ENCODE results near the gene BMF. TPM values are rescaled to one million over a fixed set of nuclear protein-coding genes. Genes with fewer than 3 reads are reported as not detected.

Gene BMF
- total and polyA plus RNA-seq, 2 donors (not counting 1 experiment from before 2014, with no cell fraction given), result 2.2 to 8.6 TPM

DNA sequence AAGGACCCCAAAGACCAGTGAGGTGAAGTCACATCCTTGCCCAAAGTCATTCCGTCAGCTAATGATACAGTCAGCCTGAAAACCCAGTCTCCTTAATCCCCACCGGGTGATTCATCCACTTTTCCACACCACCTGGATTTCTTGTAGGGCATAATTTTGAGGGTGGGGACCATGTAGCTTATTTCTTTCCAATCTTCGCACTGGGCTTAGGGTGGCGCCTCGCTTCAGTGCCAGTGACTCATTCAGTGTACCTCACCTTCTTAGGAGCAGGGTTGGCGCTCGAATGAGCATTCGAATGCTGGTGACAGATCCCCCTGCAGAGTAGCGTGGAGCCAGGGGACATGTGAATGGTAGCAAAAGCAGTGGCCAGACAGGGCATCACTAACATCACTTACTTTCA is 24.0 kb downstream of the BMF start:
- Histone ChIP-seq H3K4me2 (ENCODE audit: extremely low read depth, insufficient read depth, low read length) (no peak overlapping the region), H3K4me1 (ENCODE audit: control insufficient read depth, extremely low read depth, insufficient read depth, low read length) (peaks cover 20% of the 10 kb centered on the region), H3K9me3 (ENCODE audit: control insufficient read depth, insufficient read depth, low read depth, low read length) (no peaks in the 10 kb centered on the region), H3K79me2 (ENCODE audit: control insufficient read depth, insufficient read depth, low read length) (no peaks in the 10 kb centered on the region), H3K27ac (ENCODE audit: insufficient read depth, low read length) (no peak overlapping the region), H3K36me3 (ENCODE audit: control insufficient read depth, insufficient read depth, low read length) (no peaks in the 10 kb centered on the region), H3K27me3 (ENCODE audit: control insufficient read depth, insufficient read depth, low read length) (no peaks in the 10 kb centered on the region), H3K4me3 (replicated peaks in 1 of 4; ENCODE audit: control extremely low read depth in 1 of 4, insufficient read depth in 1 of 4, low read depth in 3 of 4, low read length in 4 of 4) (no peak overlapping the region), H3K9ac (ENCODE audit: insufficient read depth, low read length) (no peak overlapping the region), H2AFZ (ENCODE audit: low read length) (no peak overlapping the region), H4K20me1 (ENCODE audit: control insufficient read depth, extremely low read depth, insufficient read depth, low read length) (no peaks in the 10 kb centered on the region)
- no peak for DNase-seq (ENCODE audit: low read depth in 2 of 2)
- no peak for TF ChIP-seq EZH2 (IDR thresholded peaks at IDR 0.05; ENCODE audit: low read length, missing control alignments)
- TF ChIP-seq, protein P1, sequence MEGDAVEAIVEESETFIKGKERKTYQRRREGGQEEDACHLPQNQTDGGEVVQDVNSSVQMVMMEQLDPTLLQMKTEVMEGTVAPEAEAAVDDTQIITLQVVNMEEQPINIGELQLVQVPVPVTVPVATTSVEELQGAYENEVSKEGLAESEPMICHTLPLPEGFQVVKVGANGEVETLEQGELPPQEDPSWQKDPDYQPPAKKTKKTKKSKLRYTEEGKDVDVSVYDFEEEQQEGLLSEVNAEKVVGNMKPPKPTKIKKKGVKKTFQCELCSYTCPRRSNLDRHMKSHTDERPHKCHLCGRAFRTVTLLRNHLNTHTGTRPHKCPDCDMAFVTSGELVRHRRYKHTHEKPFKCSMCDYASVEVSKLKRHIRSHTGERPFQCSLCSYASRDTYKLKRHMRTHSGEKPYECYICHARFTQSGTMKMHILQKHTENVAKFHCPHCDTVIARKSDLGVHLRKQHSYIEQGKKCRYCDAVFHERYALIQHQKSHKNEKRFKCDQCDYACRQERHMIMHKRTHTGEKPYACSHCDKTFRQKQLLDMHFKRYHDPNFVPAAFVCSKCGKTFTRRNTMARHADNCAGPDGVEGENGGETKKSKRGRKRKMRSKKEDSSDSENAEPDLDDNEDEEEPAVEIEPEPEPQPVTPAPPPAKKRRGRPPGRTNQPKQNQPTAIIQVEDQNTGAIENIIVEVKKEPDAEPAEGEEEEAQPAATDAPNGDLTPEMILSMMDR (conservative IDR thresholded peaks at IDR 0.05 in 1 of 2, IDR thresholded peaks at IDR 0.05 in 1 of 2; ENCODE audit: low read depth in 1 of 2, low read length in 2 of 2), result no peak

DNA sequence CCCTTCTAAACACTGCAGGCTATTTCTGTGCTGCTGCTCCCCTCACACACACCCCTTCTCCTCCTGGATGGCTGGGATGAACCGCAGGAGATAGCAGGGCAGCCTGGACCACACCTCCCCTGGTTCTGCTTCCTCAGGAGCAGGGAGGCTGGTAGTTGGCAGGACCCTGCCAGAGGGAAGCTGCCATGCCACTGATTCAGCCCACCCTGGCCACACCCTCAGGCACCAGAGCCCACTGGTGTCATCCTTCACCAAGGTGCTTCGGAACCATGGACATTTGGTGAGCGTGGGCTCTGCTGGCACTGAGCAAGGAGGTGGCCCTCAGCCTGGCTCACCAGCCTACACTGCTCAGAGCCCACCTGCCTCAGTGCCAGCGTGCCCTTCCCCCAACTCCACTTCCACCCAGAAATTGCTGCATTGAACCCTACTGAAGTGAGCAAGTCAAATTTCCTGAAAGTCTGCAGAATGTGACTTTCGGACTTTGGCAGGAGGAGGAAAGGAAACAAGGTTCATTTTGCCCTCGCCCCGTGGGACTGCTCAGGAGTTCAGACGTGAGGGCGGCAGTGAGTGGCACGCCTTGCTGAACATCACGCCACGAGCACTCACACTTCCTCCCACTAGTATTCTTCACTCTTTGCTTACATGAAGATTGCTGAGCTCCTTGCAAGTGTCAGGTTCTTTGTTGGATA is 26.3 kb downstream of the BMF start:
- Histone ChIP-seq H3K9ac (ENCODE audit: insufficient read depth, low read length) (peak overlapping the region; percentile 23), H3K9me3 (ENCODE audit: control insufficient read depth, insufficient read depth, low read depth, low read length) (no peaks in the 10 kb centered on the region), H3K27me3 (ENCODE audit: control insufficient read depth, insufficient read depth, low read length) (no peaks in the 10 kb centered on the region), H2AFZ (ENCODE audit: low read length) (peak overlapping the region; percentile 85), H3K4me1 (ENCODE audit: control insufficient read depth, extremely low read depth, insufficient read depth, low read length) (peaks cover 11% of the 10 kb centered on the region), H3K4me3 (replicated peaks in 1 of 4; ENCODE audit: control extremely low read depth in 1 of 4, insufficient read depth in 1 of 4, low read depth in 3 of 4, low read length in 4 of 4) (peak overlapping the region in 1 of 4 experiments; percentile 54), H3K79me2 (ENCODE audit: control insufficient read depth, insufficient read depth, low read length) (no peaks in the 10 kb centered on the region), H4K20me1 (ENCODE audit: control insufficient read depth, extremely low read depth, insufficient read depth, low read length) (no peaks in the 10 kb centered on the region), H3K27ac (ENCODE audit: insufficient read depth, low read length) (no peak overlapping the region), H3K4me2 (ENCODE audit: extremely low read depth, insufficient read depth, low read length) (peak overlapping the region; percentile 99), H3K36me3 (ENCODE audit: control insufficient read depth, insufficient read depth, low read length) (no peaks in the 10 kb centered on the region)
- TF ChIP-seq EZH2 (IDR thresholded peaks at IDR 0.05; ENCODE audit: low read length, missing control alignments), result no peak
- TF ChIP-seq, protein P1 (conservative IDR thresholded peaks at IDR 0.05 in 1 of 2, IDR thresholded peaks at IDR 0.05 in 1 of 2; ENCODE audit: low read depth in 1 of 2, low read length in 2 of 2), result no peak
- DNase-seq (ENCODE audit: low read depth in 2 of 2), result no peak

DNA sequence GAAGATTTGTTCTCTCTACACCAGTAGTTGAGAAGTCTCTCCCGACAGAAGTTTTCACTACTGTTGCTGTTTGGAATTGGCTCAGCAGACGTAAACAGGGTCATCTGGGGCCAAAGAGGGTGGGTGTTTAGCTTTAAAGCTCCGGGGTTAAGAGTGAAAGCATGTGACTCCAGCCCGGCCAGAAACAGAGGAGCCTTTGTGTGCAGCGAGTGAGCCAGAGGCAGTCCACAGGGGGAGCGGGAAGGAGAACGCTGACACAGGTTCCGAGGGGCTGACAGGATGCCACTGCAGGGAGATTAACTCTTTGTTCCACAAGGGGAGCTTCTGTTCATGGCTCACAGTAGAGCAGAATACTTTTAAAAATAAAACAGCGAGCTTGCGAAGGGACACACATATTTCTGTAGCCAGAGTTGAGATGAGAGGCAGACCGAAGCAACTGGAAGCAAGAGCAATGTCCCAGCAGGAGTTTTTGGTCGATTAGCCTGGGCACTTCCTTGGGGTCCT is 26.9 kb downstream of the BMF start:
- Histone ChIP-seq H3K9ac (ENCODE audit: insufficient read depth, low read length) (peak overlapping the region; percentile 13), H3K9me3 (ENCODE audit: control insufficient read depth, insufficient read depth, low read depth, low read length) (no peaks in the 10 kb centered on the region), H3K4me1 (ENCODE audit: control insufficient read depth, extremely low read depth, insufficient read depth, low read length) (peaks cover 11% of the 10 kb centered on the region), H3K4me3 (replicated peaks in 1 of 4; ENCODE audit: control extremely low read depth in 1 of 4, insufficient read depth in 1 of 4, low read depth in 3 of 4, low read length in 4 of 4) (peak overlapping the region; percentile 41 to 54 (median 42)), H3K27me3 (ENCODE audit: control insufficient read depth, insufficient read depth, low read length) (no peaks in the 10 kb centered on the region), H2AFZ (ENCODE audit: low read length) (peak overlapping the region; percentile 85), H3K79me2 (ENCODE audit: control insufficient read depth, insufficient read depth, low read length) (no peaks in the 10 kb centered on the region), H4K20me1 (ENCODE audit: control insufficient read depth, extremely low read depth, insufficient read depth, low read length) (no peaks in the 10 kb centered on the region), H3K36me3 (ENCODE audit: control insufficient read depth, insufficient read depth, low read length) (no peaks in the 10 kb centered on the region), H3K27ac (ENCODE audit: insufficient read depth, low read length) (peak overlapping the region; percentile 19), H3K4me2 (ENCODE audit: extremely low read depth, insufficient read depth, low read length) (peak overlapping the region; percentile 99)
- DNase-seq (ENCODE audit: low read depth in 2 of 2), result peak; percentile 73 to 85
- TF ChIP-seq, protein P1 (conservative IDR thresholded peaks at IDR 0.05 in 1 of 2, IDR thresholded peaks at IDR 0.05 in 1 of 2; ENCODE audit: low read depth in 1 of 2, low read length in 2 of 2), result peak; percentile 7 to 11
- no peak for TF ChIP-seq EZH2 (IDR thresholded peaks at IDR 0.05; ENCODE audit: low read length, missing control alignments)

Data from fibroblast of lung (primary cell).